Kidney tubule cell (primary cell): Measurements from ENCODE around the gene ADIPOQ.
"Not testable (repeated sequence)": the region's sequence is repeated elsewhere in the genome, so short reads cannot be mapped to it uniquely, and the experiment has no call there.

ENCODE experiments used
- DNase-seq: peaks from one replicate; pipeline ENCODE4 v3.0.0-alpha.2; 2018; ENCODE audit warnings: low spot score

ADIPOQ gene

DNA sequence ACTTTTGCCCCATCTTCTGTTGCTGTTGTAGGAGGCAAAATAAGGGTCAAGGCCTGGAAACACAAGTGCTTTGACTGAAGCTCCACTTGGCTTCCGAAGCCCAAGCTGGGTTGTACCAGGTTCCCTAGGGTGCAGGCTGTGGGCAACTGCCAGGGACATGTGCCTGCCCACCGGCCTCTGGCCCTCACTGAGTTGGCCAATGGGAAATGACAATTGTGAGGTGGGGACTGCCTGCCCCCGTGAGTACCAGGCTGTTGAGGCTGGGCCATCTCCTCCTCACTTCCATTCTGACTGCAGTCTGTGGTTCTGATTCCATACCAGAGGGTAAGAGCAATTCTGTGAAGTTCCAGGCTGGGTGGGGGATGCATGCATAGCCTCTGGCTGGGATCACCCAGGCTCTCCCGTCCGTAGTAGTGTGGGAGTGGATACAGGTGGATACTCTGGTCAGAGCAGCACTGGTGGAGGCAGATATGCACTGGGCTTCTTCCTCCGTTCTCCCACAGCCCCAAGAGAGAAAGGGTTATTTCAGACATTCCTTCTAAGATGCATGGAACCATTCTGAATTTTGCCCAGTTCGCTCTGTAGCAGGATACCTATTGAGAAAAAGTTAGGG, at the start of gene ADIPOQ:
Gene ADIPOQ, plus strand, starts transcription at position 285 of the 613 bp plus-strand sequence. CDS start 10,349 bp downstream, outside the sequence.
- DNase-seq, result no peak

- no peak for DNase-seq
These were observed 44.2 kb upstream of the ADIPOQ start for GRCh38 chr3:186798239-186798874.

DNA sequence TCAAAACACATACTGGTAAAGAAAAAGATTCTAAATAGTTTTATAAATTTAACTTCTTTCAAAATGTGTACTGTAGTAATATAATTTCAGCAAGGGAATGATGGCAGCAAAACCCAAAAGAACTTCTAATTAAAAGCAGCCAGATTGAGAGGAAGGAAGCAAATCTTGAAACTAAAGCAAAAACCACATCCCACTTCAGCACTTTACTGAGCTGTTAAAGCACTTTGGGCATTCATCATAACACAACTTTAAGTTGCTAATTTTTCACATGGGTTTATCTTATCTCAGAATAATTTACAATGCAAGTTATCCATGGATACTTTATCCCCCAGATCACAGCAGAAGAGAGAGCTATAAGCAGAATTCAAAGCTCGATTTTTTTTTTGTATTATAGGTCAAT, 42.2 kb upstream of the ADIPOQ start:
- DNase-seq, result no peak

DNA sequence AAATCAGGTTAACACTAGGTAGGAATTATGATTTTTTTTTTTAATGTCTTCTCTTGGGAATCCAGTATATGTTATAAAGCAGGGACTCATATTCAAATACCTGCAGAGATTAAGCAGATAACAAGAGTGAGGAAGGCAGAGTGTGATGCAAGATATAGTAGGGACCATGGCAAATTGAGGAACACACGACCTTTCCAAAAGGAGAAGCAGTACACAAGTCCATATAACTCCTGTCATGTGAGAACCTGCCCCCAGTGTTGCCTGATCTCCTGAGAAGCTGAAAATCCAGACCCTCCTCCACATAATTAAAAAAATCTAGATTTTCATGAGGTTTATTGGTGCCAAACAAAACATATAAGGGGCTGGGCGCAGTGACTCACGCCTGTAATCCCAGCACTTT, 39.8 kb upstream of the ADIPOQ start:
- DNase-seq, result no peak

DNA sequence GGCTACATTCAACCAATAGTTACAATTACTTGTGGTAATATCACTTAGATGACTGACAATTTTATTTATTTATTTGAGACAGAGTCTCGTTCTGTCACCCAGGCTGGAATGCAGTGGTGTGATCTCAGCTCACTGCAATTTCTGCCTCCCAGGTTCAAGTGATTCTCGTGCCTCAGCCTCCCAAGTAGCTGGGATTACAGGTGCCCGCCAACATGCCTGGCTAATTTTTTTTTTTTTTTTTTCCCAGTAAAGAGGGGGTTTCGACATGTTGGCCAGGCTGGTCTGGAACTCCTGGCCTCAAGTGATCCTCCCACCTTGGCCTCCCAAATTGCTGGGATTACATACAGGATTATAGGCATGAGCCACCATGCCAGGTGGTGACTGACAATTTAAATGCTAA, 39.1 kb upstream of the ADIPOQ start:
- not testable (repeated sequence) for DNase-seq

- DNase-seq, result peak; percentile 82
These were observed 36.1 kb upstream of the ADIPOQ start, which contains the start of gene RFC4 for GRCh38 chr3:186806089-186807055. Gene RFC4, minus strand, starts transcription at chr3:186806482. Its CDS starts 1,769 bp downstream, at chr3:186804713.

DNA sequence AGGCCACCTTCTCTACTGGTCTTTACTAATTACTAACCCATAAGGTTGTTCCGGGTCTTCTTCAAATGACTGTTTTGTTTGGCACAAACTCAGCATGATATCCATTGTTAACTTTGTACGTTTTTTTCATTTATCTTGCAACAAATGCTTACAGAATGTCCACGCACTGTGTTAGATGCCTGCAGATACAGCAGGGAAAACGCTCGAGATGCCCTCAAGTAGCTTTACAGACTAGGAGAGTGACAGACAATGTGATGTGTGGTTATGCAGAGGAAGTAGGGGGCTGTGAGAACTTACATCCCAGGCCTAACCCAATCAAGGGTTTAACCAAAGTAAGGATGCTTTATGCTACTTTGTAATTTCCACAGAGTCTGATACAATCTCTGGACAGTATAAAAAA, 35.3 kb upstream of the ADIPOQ start:
- DNase-seq, result no peak

DNA sequence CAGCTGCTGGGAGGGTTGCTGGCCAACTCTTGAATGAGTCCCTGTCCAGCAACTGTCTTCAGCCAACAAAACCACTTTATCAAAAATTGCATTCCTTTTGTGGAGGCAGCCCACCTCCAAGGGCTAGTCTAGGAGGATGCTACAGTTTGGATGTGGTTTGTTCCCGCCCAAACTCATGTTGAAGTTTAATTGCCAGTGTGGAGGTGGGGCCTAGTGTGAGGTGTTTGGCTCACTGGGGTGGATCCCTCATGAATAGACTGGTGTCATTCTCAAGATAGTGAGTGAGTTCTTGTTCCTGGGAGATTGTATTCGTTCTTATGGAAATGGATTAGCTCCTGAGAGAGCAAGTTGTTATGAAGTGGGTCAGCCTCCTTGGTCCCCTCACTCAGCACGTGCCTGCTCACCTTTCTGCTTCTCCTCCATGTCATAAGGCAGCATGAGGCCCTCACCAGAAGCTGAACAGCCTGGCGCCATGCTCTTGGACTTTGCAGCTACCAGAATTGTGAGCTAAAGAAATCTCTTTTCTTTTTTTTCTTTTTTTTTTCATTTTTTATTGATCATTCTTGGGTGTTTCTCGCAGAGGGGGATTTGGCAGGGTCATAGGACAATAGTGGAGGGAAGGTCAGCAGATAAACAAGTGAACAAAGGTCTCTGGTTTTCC, 32.0 kb upstream of the ADIPOQ start:
- no peak for DNase-seq

DNA sequence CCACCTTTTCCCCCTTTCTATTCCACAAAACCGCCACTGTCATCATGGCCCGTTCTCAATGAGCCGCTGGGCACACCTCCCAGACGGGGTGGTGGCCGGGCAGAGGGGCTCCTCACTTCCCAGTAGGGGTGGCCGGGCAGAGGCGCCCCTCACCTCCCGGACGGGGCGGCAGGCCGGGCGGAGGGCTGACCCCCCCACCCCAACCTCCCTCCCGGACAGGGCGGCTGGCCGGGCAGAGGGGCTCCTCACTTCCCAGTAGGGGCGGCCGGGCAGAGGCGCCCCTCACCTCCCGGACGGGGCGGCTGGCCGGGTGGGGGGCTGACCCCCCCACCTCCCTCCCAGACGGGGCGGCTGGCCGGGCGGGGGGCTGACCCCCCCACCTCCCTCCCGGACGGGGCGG, 31.2 kb upstream of the ADIPOQ start:
- DNase-seq, result not testable (repeated sequence)

DNA sequence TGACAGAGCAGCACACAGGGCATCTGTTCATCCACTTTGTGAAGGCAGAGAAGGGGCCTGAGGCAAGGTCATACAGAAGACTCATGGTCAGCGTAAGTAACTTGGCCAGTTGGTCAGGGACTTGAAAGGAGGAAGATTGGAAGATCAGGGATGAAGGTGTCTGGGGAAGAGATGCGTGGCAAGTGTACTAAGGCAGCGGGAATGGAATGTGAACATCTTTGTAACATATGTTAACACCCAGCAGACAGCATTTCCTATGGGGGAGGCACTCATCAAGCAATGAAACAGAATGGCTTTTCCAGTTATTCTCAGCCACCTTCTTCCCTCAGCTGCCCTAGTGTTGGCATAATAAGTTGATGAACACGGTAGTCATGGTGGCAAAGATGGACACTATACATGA, 28.4 kb upstream of the ADIPOQ start:
- no peak for DNase-seq

DNA sequence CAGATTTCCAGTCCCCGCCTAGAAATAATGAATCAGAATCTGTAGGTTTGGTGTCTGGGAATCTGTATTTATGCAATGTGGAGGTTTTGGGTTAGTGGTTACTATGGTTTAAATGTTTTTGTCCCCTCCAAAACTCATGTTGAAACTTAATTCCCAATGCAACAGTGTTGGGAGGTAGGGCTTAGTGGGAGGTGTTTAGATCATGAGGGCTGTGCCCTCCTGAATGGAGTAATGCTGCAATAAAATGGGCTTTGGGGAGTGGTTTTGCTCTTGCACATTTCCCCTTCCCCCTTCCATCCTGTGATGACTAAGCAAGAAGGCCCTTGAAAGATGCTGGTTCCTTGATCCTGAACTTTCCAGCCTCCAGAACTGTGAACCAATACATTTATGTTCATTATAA, 27.1 kb upstream of the ADIPOQ start:
- peak; percentile 81 for DNase-seq

- DNase-seq, result no peak
These were observed 24.0 kb upstream of the ADIPOQ start for GRCh38 chr3:186818516-186818915.

- no peak for DNase-seq
These were observed 23.6 kb upstream of the ADIPOQ start for GRCh38 chr3:186818956-186819355.

DNA sequence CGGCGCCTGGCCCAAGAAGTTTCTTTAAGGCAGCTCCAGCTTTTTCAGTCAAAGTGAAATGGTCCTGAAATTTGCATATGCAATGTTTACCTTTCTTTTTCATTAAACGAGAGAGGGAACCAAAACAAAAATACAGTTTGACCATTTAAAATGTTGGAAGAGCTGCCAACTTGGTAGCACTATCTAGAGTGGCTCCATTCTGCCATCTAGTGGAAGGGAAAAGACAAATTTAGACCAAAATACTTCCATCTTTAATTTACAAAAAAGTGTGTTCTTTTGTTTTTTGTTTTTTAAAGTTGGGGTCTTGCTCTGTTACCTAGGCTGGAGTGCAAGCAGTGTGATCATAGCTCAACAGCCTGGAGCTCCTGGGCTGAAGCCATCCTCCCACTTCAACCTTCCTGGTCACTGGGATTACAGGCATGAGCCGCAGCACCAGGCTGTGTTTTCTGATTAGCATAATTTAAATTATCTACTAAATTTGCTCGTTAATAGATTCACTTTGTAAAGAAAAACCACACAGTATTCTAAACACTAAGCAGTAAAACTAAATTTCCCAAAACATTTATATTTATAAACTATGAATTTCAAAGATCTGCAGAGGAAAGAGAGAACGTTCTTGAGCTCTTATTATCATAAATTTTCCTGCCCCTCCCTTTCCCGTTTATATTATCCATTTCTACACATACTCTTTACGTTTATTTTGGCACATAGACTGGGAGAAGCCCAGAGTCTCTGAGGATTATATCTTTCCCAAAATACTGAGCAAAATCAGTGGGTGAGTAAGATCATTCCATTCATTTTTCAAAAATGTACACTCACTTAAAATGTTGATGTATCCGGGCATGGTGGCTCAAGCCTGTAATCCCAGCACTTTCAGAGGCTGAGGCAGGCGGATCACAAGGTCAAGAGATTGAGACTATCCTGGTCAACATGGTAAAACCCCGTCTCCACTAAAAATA, 20.8 kb upstream of the ADIPOQ start:
- DNase-seq, result peak; percentile 71

DNA sequence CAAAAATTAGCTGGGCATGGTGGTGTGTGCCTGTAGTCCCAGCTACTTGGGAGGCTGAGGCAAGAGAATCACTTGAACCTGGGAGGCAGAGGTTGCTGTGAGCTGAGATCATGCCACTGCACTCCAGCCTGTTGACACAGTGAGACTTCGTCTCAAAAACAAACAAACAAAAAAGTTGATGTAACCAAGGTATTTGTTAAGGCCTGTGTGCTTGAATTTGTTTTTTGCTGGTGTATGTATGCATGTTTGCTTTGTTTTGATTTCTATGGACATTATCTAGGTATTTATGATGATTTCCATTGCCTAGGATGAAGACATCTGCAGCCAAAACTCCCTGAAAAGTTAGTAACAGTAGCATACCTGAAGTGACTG, 20.1 kb upstream of the ADIPOQ start:
- not testable (repeated sequence) for DNase-seq

DNA sequence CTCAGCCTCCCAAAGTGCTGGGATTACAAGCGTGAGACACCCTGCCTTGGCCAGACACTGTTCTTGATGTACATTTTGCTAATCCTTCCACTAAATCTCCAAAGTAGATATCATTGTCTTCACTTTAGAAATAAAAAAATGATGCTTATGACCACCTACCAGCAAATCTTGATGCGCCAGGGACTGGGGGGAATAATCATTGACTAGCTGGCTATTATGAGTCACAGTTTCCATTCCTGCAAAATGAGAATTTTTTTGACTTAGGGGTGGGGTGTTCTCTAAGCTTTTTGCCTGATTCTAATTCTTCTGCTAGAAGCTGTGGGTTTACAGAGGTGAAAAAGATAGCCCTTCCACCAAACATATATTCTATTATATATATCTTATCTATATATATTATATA, 19.1 kb upstream of the ADIPOQ start:
- DNase-seq, result peak; percentile 58

- no peak for DNase-seq
These were observed 17.9 kb upstream of the ADIPOQ start for GRCh38 chr3:186824430-186825139.

DNA sequence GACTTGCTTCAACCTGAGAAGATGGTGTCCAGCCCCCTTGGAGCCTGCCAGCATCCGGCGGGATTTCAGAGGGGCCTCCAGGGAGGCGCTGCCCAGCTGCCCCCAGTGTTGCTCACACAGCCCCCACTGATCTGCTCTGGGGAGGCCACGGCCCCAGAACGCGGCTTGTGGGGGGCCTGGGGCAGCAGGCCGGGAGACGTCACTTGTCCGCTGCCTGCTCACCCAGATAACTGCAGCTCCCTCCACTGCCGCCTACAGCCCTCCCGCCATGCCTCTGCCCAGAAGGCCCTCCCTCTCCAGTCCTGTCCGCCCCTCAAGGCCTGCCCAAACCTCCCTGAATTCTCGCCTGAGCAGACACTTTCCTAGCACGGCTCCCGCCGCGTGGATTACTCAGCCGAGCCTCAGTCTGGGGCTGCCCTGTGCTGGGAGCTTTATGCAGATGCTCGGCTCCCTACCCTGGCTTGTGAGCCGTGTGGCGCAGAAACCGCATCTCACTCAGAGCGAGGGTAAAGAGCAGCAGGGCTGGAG, 17.2 kb upstream of the ADIPOQ start:
- peak; percentile 80 for DNase-seq

GRCh38 chr3:186825872-186826409, 16.6 kb upstream of the ADIPOQ start:
- DNase-seq, result no peak
